Effector memory CD4-positive, alpha-beta T cell (primary cell): ENCODE data around the gene RIPK3.

Source experiments
- DNase-seq, 3 donors: peaks; one replicate each; pipeline ENCODE4 v3.0.0-alpha.2; 2020
- H3K27ac ChIP-seq: 2 replicates; pipeline ENCODE4 v1.7.0; 2013; ENCODE audit warnings: mild to moderate bottlenecking, low read length, moderate library complexity; ENCODE audit not compliant: insufficient read depth, poor library complexity, severe bottlenecking
- H3K27me3 ChIP-seq: replicated peaks from 2 replicates; pipeline ENCODE4 v1.7.0; 2013; ENCODE audit warnings: mild to moderate bottlenecking, low read length; ENCODE audit not compliant: insufficient read depth, control insufficient read depth, poor library complexity, severe bottlenecking
- H3K36me3 ChIP-seq: 2 replicates; pipeline ENCODE4 v1.7.0; 2013; ENCODE audit warnings: mild to moderate bottlenecking, low read length, moderate library complexity; ENCODE audit not compliant: control insufficient read depth, insufficient read depth
- H3K4me1 ChIP-seq: 2 replicates; pipeline ENCODE4 v1.7.0; 2013; ENCODE audit warnings: low read length, mild to moderate bottlenecking; ENCODE audit not compliant: control insufficient read depth, insufficient read depth, poor library complexity, severe bottlenecking
- H3K4me3 ChIP-seq: 2 replicates; pipeline ENCODE4 v1.7.0; 2013; ENCODE audit warnings: low read length, low read depth, mild to moderate bottlenecking; ENCODE audit not compliant: insufficient read depth, poor library complexity, severe bottlenecking
- H3K9me3 ChIP-seq: 2 replicates; pipeline ENCODE4 v1.7.0; 2013; ENCODE audit warnings: mild to moderate bottlenecking, low read length, moderate library complexity; ENCODE audit not compliant: control insufficient read depth

Gene RIPK3

GRCh38 chr14:24325041-24325530, 14.7 kb downstream of the RIPK3 start:
- H3K36me3 ChIP-seq = no peaks in the 10 kb centered on the region
- peaks cover 15% of the 10 kb centered on the region for H3K4me1 ChIP-seq
- H3K4me3 ChIP-seq = no peak overlapping the region
- H3K9me3 ChIP-seq = no peaks in the 10 kb centered on the region
- no peak overlapping the region for H3K27ac ChIP-seq
- DNase-seq = no peak
- no peaks in the 10 kb centered on the region for H3K27me3 ChIP-seq

GRCh38 chr14:24324024-24324423, 15.8 kb downstream of the RIPK3 start:
- H3K36me3 ChIP-seq = no peaks in the 10 kb centered on the region
- no peak overlapping the region for H3K4me3 ChIP-seq
- no peak for DNase-seq
- H3K4me1 ChIP-seq = peaks cover 7% of the 10 kb centered on the region
- H3K27ac ChIP-seq = no peak overlapping the region
- H3K27me3 ChIP-seq = no peaks in the 10 kb centered on the region
- no peaks in the 10 kb centered on the region for H3K9me3 ChIP-seq

- peaks cover 6% of the 10 kb centered on the region for H3K4me1 ChIP-seq
- no peak overlapping the region for H3K27ac ChIP-seq
- no peak overlapping the region for H3K4me3 ChIP-seq
- no peaks in the 10 kb centered on the region for H3K36me3 ChIP-seq
- H3K27me3 ChIP-seq = no peaks in the 10 kb centered on the region
- no peak for DNase-seq
- H3K9me3 ChIP-seq = no peaks in the 10 kb centered on the region
Measured at GRCh38 chr14:24323341-24323740, 16.4 kb downstream of the RIPK3 start.

GRCh38 chr14:24322672-24323071, 17.1 kb downstream of the RIPK3 start:
- no peak overlapping the region for H3K27ac ChIP-seq
- H3K4me3 ChIP-seq = no peak overlapping the region
- H3K36me3 ChIP-seq = no peaks in the 10 kb centered on the region
- DNase-seq = no peak
- no peaks in the 10 kb centered on the region for H3K9me3 ChIP-seq
- no peaks in the 10 kb centered on the region for H3K27me3 ChIP-seq
- H3K4me1 ChIP-seq = peaks cover 6% of the 10 kb centered on the region

GRCh38 chr14:24321212-24321975, 18.4 kb downstream of the RIPK3 start:
- Histone ChIP-seq H3K27me3 (no peaks in the 10 kb centered on the region), H3K27ac (no peak overlapping the region), H3K4me3 (no peak overlapping the region), H3K36me3 (no peaks in the 10 kb centered on the region), H3K9me3 (no peaks in the 10 kb centered on the region), H3K4me1 (no peaks in the 10 kb centered on the region)
- no peak for DNase-seq

GRCh38 chr14:24317141-24317928, 22.5 kb downstream of the RIPK3 start:
- H3K27me3 ChIP-seq = no peaks in the 10 kb centered on the region
- H3K4me1 ChIP-seq = peaks cover 34% of the 10 kb centered on the region
- H3K9me3 ChIP-seq = no peaks in the 10 kb centered on the region
- no peaks in the 10 kb centered on the region for H3K36me3 ChIP-seq
- no peak for DNase-seq
- H3K4me3 ChIP-seq = no peak overlapping the region
- no peak overlapping the region for H3K27ac ChIP-seq

- Histone ChIP-seq H3K27ac (no peak overlapping the region), H3K36me3 (no peaks in the 10 kb centered on the region), H3K9me3 (no peaks in the 10 kb centered on the region), H3K27me3 (no peaks in the 10 kb centered on the region), H3K4me1 (peaks cover 42% of the 10 kb centered on the region), H3K4me3 (no peak overlapping the region)
- no peak for DNase-seq
Measured at GRCh38 chr14:24316597-24316950, 23.2 kb downstream of the RIPK3 start.

- DNase-seq = no peak
- no peaks in the 10 kb centered on the region for H3K36me3 ChIP-seq
- H3K4me3 ChIP-seq = no peak overlapping the region
- H3K4me1 ChIP-seq = peaks cover 48% of the 10 kb centered on the region
- no peaks in the 10 kb centered on the region for H3K27me3 ChIP-seq
- no peak overlapping the region for H3K27ac ChIP-seq
- no peaks in the 10 kb centered on the region for H3K9me3 ChIP-seq
Measured at GRCh38 chr14:24315807-24316596, 23.8 kb downstream of the RIPK3 start.

GRCh38 chr14:24315243-24315806, 24.5 kb downstream of the RIPK3 start:
- Histone ChIP-seq H3K36me3 (no peaks in the 10 kb centered on the region), H3K27ac (no peak overlapping the region), H3K4me3 (no peak overlapping the region), H3K4me1 (peaks cover 51% of the 10 kb centered on the region), H3K9me3 (no peaks in the 10 kb centered on the region), H3K27me3 (no peaks in the 10 kb centered on the region)
- no peak for DNase-seq
